GM12878 (cell line): ENCODE results near the gene REEP1. TPM values are rescaled to one million over a fixed set of nuclear protein-coding genes. Genes with fewer than 3 reads are reported as not detected.

Source experiments
- ATAC-seq: fragments of 200-7000 bp; cut with Tn5 transposase; 3 replicates; pipeline ENCODE4 v1.9.1; 2020; ENCODE audit warnings: mild to moderate bottlenecking, moderate library complexity
- BruUV-seq: library from RNA; stranded (reverse); fragments of 400-500 nt; replicated peaks from 2 replicates; lab custom pipeline; 2021; lab: Mats Ljungman, UMichigan
- CTCF ChIA-PET: fragments of 300-600 bp; sonication (Branson Sonifier 250); formaldehyde crosslinking; extraction: SDS; loops from one replicate; lab custom pipeline; 2021; ENCODE audit warnings: inconsistent platforms; lab: Yijun Ruan, JAX
- POLR2A ChIA-PET: fragments of 350-600 bp; formaldehyde crosslinking; extraction: SDS; loops from one replicate; lab custom pipeline; 2021; ENCODE audit warnings: inconsistent platforms; lab: Charles Lee
- RAD21 ChIA-PET: fragments of 300-600 bp; sonication (Branson Sonifier 250); formaldehyde crosslinking; loops from one replicate; lab custom pipeline; 2023; ENCODE audit warnings: antibody characterized with exemption; ENCODE audit not compliant: unreplicated experiment; lab: Charles Lee
- SMC1A ChIA-PET: fragments of 300-600 bp; sonication (Branson Sonifier 250); formaldehyde crosslinking; loops from one replicate; lab custom pipeline; 2023; ENCODE audit not compliant: unreplicated experiment, uncharacterized antibody; lab: Charles Lee
- DNase-seq: peaks from one replicate; pipeline ENCODE4 v3.0.0-alpha.2; 2011; ENCODE audit warnings: low read depth, low spot score
- FAIRE-seq: peaks from 3 replicates; lab custom pipeline; 2011; peaks lifted over from hg19 to GRCh38; lab: Jason Lieb, UNC
- H2AFZ ChIP-seq: 2 replicates; pipeline ENCODE4 v1.6.0; 2011; ENCODE audit warnings: low read depth, low read length, control low read depth; ENCODE audit not compliant: control insufficient read depth
- H3K27ac ChIP-seq: 2 replicates; pipeline ENCODE4 v1.5.1; 2011; ENCODE audit warnings: control low read depth; ENCODE audit not compliant: control insufficient read depth, insufficient read depth
- H3K27me3 ChIP-seq, 2 experiments: replicated peaks in 1 of 2; 2 replicates each; pipeline versions ENCODE4 v1.6.0 to v1.6.1; 2011; ENCODE audit warnings: low read length in 1 of 2; ENCODE audit not compliant: control insufficient read depth in 2 of 2, insufficient read depth in 2 of 2
- H3K36me3 ChIP-seq, 2 experiments: 2 replicates each; pipeline ENCODE4 v1.5.1; 2011; ENCODE audit warnings: low read length in 1 of 2; ENCODE audit not compliant: control insufficient read depth in 2 of 2, insufficient read depth in 2 of 2
- H3K4me1 ChIP-seq: 2 replicates; pipeline ENCODE4 v1.6.1; 2011; ENCODE audit warnings: mild to moderate bottlenecking, low read length, moderate library complexity, mixed read lengths; ENCODE audit not compliant: control insufficient read depth, insufficient read depth
- H3K4me2 ChIP-seq: 2 replicates; pipeline ENCODE4 v1.6.0; 2011; ENCODE audit warnings: control low read depth; ENCODE audit not compliant: control insufficient read depth, insufficient read depth
- H3K4me3 ChIP-seq: fragments of 200-600 bp; sonication (generic); 2 replicates; pipeline ENCODE4 v1.5.1; 2016
- H3K79me2 ChIP-seq: 2 replicates; pipeline ENCODE4 v1.6.0; 2011; ENCODE audit warnings: low read length; ENCODE audit not compliant: control insufficient read depth, insufficient read depth
- H3K9ac ChIP-seq: 2 replicates; pipeline ENCODE4 v1.8.0; 2011; ENCODE audit warnings: low read length, control low read depth, mixed read lengths; ENCODE audit not compliant: control insufficient read depth, insufficient read depth
- H3K9me3 ChIP-seq: replicated peaks from 3 replicates; pipeline ENCODE4 v1.5.1; 2011; ENCODE audit warnings: mild to moderate bottlenecking, low read length; ENCODE audit not compliant: control insufficient read depth, insufficient read depth
- H4K20me1 ChIP-seq: 2 replicates; pipeline ENCODE4 v1.6.0; 2011; ENCODE audit not compliant: control insufficient read depth, insufficient read depth
- GABPA ChIP-seq: IDR thresholded peaks from 2 replicates; pipeline ENCODE4 v1.6.1; 2014; ENCODE audit warnings: antibody characterized with exemption, low read depth, mild to moderate bottlenecking, inconsistent platforms
- NR2C1 ChIP-seq: fragments of 450-650 bp; IDR thresholded peaks from 2 replicates; pipeline ENCODE4 v1.6.1; 2017; ENCODE audit warnings: antibody characterized with exemption, mild to moderate bottlenecking, moderate library complexity
- NRF1 ChIP-seq: conservative IDR thresholded peaks from 2 replicates; pipeline ENCODE4 v1.6.1; 2011; ENCODE audit warnings: mild to moderate bottlenecking, low read depth, low read length, improper control_type of control experiment
- PAX8 ChIP-seq: fragments of 450-650 bp; IDR thresholded peaks from 2 replicates; pipeline ENCODE4 v1.6.1; 2017; ENCODE audit warnings: mild to moderate bottlenecking, moderate library complexity
- POLR2AphosphoS5 ChIP-seq: IDR thresholded peaks from 2 replicates; pipeline ENCODE4 v1.6.1; 2011; ENCODE audit warnings: mild to moderate bottlenecking, low read length, inconsistent platforms
- SREBF1 ChIP-seq: IDR thresholded peaks from 2 replicates; pipeline ENCODE4 v1.6.1; 2012; ENCODE audit warnings: mild to moderate bottlenecking, low read length
- TCF12 ChIP-seq: IDR thresholded peaks from 2 replicates; pipeline ENCODE4 v1.6.1; 2011; ENCODE audit warnings: low read depth, mild to moderate bottlenecking, low read length
- TCF3 ChIP-seq: IDR thresholded peaks from 2 replicates; pipeline ENCODE4 v1.6.1; 2012; ENCODE audit warnings: low read depth, mild to moderate bottlenecking, low read length, borderline replicate concordance; ENCODE audit not compliant: insufficient read depth
- WRNIP1 ChIP-seq: IDR thresholded peaks from 2 replicates; pipeline ENCODE4 v1.6.1; 2011; ENCODE audit warnings: low read depth, low read length, improper control_type of control experiment, borderline replicate concordance
- ZNF207 ChIP-seq: fragments of 450-650 bp; IDR thresholded peaks from 2 replicates; pipeline ENCODE4 v1.6.1; 2014; ENCODE audit warnings: antibody characterized with exemption, mild to moderate bottlenecking, borderline replicate concordance
- in situ Hi-C: fragments of 300-500 bp; cut with MboI; formaldehyde crosslinking; loops from 9 replicates; pipeline ENCODE4 v1.14.3; 2018; ENCODE audit warnings: mixed read lengths
- intact Hi-C: fragments of 100-400 bp; cut with micrococcal nuclease; formaldehyde crosslinking; loops from one replicate; pipeline ENCODE4 v1.14.2; 2022; ENCODE audit not compliant: unreplicated experiment
- polyA plus RNA-seq, 11 experiments: library from polyadenylated mRNA; depleted of rRNA in 4 of 11; unstranded in 6 of 11; stranded (reverse) in 5 of 11; fragments of >200 nt; fragmentation: Nextera tagmentation in 4 of 11; fragmentation: Illumina TruSeq in 1 of 11; extraction: Ambion mirVana in 4 of 11; extraction: Trizol in 1 of 11; gene quantifications; 1 replicate in 1 of 11; 2 replicates in 10 of 11; pipeline versions ENCODE4 v1.2.1 to v1.2.3, GENCODE V29; 2011 to 2016; ENCODE audit warnings: inconsistent platforms in 2 of 11, missing spikeins in 2 of 11, low read depth in 1 of 11
- total RNA-seq, 4 experiments: library from RNA; depleted of rRNA in 3 of 4; stranded (reverse); fragments of >200 nt in 3 of 4; fragmentation: Illumina TruSeq in 1 of 4; extraction: Trizol in 1 of 4; gene quantifications; 2 replicates each; pipeline versions ENCODE4 v1.2.1 to v1.2.3, GENCODE V29; 2013 to 2021
- TF ChIP-seq, protein P1 (sequence below): fragments of 450-650 bp; IDR thresholded peaks from 2 replicates; pipeline ENCODE4 v1.6.1; 2017; ENCODE audit warnings: antibody characterized with exemption, mild to moderate bottlenecking, moderate library complexity
- TF ChIP-seq, protein P2 (sequence below): IDR thresholded peaks from 2 replicates; pipeline ENCODE4 v1.6.1; 2011; ENCODE audit warnings: mild to moderate bottlenecking, low read depth, low read length, moderate library complexity; ENCODE audit not compliant: insufficient replicate concordance
- TF ChIP-seq, protein P3 (sequence below): fragments of 450-650 bp; IDR thresholded peaks from 2 replicates; pipeline ENCODE4 v1.6.1; 2017; ENCODE audit warnings: mild to moderate bottlenecking, moderate library complexity

REEP1 gene
- total and polyA plus RNA-seq, 10 of the 15 experiments (the other 5 are each of a cell fraction or from before 2014, with no cell fraction given): 0.02 to 0.30 (median 0.09) TPM; not detected in 1

DNA sequence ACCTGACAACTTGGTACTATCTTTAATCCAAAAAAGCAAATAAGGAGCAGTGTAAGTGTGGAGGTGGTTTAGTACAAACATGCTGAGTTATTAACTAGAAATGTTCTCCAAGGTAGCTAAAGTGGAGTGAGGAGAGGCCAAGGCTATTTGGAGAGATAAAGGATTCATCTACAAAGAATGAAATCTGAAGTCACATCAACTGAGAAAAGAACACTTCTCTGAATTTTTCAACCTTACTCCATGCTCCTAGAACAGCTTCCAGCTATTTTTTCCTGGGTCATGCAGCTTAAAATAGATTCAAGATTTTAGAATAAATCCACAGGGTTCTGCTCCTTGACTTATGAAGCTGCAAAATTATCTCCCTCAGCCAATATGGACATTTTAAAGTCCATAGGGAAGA is 160.8 kb downstream of the REEP1 start:
- ChIA-PET RAD21 (interaction anchor here (0.8 kb wide), 1 partner anchor 9 kb away, joined by 3 read pairs; no protein-coding TSS in a partner anchor), CTCF (interaction anchor here (1.7 kb wide), 1 partner anchor 9 kb away, joined by 4 read pairs; no protein-coding TSS in a partner anchor), SMC1A (interaction anchor here (1.0 to 1.8 kb wide), 3 partner anchors 9 to 448 kb away, joined by 3 to 9 read pairs (median 3); no protein-coding TSS in a partner anchor), POLR2A (no interaction called here)
- no TSS peak for BruUV-seq
- H3K27ac ChIP-seq: no peak overlapping the region
- no peak overlapping the region for H3K9ac ChIP-seq
- no peak overlapping the region for H3K4me2 ChIP-seq
- H3K36me3 ChIP-seq: peaks cover 4 to 34% of the 10 kb centered on the region in 2 experiments; a peak in 3 of 4 replicates
- ATAC-seq (no peak), FAIRE-seq (no peak), DNase-seq (no peak)
- no peaks in the 10 kb centered on the region for H4K20me1 ChIP-seq
- TF ChIP-seq, protein P1, sequence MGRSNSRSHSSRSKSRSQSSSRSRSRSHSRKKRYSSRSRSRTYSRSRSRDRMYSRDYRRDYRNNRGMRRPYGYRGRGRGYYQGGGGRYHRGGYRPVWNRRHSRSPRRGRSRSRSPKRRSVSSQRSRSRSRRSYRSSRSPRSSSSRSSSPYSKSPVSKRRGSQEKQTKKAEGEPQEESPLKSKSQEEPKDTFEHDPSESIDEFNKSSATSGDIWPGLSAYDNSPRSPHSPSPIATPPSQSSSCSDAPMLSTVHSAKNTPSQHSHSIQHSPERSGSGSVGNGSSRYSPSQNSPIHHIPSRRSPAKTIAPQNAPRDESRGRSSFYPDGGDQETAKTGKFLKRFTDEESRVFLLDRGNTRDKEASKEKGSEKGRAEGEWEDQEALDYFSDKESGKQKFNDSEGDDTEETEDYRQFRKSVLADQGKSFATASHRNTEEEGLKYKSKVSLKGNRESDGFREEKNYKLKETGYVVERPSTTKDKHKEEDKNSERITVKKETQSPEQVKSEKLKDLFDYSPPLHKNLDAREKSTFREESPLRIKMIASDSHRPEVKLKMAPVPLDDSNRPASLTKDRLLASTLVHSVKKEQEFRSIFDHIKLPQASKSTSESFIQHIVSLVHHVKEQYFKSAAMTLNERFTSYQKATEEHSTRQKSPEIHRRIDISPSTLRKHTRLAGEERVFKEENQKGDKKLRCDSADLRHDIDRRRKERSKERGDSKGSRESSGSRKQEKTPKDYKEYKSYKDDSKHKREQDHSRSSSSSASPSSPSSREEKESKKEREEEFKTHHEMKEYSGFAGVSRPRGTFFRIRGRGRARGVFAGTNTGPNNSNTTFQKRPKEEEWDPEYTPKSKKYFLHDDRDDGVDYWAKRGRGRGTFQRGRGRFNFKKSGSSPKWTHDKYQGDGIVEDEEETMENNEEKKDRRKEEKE: no peak
- TF ChIP-seq POLR2AphosphoS5 (no peak), NRF1 (no peak), WRNIP1 (no peak), NR2C1 (no peak), TCF12 (no peak), TCF3 (no peak), ZNF207 (no peak), GABPA (no peak), PAX8 (no peak), SREBF1 (no peak)
- TF ChIP-seq, protein P2, sequence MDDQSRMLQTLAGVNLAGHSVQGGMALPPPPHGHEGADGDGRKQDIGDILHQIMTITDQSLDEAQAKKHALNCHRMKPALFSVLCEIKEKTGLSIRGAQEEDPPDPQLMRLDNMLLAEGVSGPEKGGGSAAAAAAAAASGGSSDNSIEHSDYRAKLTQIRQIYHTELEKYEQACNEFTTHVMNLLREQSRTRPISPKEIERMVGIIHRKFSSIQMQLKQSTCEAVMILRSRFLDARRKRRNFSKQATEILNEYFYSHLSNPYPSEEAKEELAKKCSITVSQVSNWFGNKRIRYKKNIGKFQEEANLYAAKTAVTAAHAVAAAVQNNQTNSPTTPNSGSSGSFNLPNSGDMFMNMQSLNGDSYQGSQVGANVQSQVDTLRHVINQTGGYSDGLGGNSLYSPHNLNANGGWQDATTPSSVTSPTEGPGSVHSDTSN: no peak
- TF ChIP-seq, protein P3, sequence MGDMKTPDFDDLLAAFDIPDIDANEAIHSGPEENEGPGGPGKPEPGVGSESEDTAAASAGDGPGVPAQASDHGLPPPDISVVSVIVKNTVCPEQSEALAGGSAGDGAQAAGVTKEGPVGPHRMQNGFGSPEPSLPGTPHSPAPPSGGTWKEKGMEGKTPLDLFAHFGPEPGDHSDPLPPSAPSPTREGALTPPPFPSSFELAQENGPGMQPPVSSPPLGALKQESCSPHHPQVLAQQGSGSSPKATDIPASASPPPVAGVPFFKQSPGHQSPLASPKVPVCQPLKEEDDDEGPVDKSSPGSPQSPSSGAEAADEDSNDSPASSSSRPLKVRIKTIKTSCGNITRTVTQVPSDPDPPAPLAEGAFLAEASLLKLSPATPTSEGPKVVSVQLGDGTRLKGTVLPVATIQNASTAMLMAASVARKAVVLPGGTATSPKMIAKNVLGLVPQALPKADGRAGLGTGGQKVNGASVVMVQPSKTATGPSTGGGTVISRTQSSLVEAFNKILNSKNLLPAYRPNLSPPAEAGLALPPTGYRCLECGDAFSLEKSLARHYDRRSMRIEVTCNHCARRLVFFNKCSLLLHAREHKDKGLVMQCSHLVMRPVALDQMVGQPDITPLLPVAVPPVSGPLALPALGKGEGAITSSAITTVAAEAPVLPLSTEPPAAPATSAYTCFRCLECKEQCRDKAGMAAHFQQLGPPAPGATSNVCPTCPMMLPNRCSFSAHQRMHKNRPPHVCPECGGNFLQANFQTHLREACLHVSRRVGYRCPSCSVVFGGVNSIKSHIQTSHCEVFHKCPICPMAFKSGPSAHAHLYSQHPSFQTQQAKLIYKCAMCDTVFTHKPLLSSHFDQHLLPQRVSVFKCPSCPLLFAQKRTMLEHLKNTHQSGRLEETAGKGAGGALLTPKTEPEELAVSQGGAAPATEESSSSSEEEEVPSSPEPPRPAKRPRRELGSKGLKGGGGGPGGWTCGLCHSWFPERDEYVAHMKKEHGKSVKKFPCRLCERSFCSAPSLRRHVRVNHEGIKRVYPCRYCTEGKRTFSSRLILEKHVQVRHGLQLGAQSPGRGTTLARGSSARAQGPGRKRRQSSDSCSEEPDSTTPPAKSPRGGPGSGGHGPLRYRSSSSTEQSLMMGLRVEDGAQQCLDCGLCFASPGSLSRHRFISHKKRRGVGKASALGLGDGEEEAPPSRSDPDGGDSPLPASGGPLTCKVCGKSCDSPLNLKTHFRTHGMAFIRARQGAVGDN: no peak
- in situ Hi-C loops (no loop called here), intact Hi-C loops (no loop called here)
- no peaks in the 10 kb centered on the region for H3K27me3 ChIP-seq
- no peaks in the 10 kb centered on the region for H3K9me3 ChIP-seq
- no peak overlapping the region for H3K4me3 ChIP-seq
- no peak overlapping the region for H2AFZ ChIP-seq
- H3K4me1 ChIP-seq: peaks cover 5% of the 10 kb centered on the region; the same call in 1 of the 2 replicates
- H3K79me2 ChIP-seq: peaks cover 6% of the 10 kb centered on the region
